ENCODE results near the gene TXLNB.
"Not testable (repeated sequence)": the region's sequence is repeated elsewhere in the genome, so short reads cannot be mapped to it uniquely, and the experiment has no call there.

Gene TXLNB

DNA sequence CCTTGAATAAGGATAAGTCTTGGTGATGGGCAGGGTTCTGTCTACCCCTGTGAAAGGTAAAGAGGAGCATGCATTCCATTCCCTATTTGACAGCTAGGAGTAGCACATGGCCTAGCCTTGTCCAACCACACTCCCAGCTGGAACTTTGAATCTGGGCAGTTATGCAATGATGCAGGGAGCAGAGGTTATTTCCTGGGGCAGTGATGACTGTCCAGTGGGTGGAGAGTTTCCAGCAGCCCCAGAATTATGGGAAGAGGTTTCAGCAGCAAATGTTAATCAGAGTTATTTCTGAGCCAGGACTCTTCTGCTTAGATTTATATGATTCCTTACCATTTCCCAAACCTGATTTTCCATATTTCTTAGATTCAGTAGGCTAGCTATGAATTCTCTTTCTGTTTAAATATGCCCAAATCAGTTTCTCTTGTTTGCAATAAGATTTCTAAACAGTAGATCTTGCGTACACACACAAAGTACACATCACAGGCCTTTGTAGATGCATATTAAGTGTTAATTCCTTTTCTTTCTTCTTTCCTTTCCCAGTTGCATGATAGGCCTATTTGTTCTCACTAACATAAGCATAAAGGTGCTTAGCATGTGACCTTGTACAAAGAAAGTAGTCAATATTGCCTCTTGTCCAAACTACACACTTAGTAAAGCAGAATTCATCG, 17.3 kb upstream of the TXLNB start:
- no peak for DNase-seq

GRCh38 chr6:139308286-139308916, 16.6 kb upstream of the TXLNB start:
- no peak for DNase-seq

GRCh38 chr6:139306291-139306981, 14.6 kb upstream of the TXLNB start:
- no peak for DNase-seq

GRCh38 chr6:139303185-139303584, 11.4 kb upstream of the TXLNB start:
- DNase-seq: no peak

GRCh38 chr6:139297921-139298320, 6.1 kb upstream of the TXLNB start:
- DNase-seq: no peak

- DNase-seq: no peak
These were observed 5.1 kb upstream of the TXLNB start for GRCh38 chr6:139296927-139297326.

DNA sequence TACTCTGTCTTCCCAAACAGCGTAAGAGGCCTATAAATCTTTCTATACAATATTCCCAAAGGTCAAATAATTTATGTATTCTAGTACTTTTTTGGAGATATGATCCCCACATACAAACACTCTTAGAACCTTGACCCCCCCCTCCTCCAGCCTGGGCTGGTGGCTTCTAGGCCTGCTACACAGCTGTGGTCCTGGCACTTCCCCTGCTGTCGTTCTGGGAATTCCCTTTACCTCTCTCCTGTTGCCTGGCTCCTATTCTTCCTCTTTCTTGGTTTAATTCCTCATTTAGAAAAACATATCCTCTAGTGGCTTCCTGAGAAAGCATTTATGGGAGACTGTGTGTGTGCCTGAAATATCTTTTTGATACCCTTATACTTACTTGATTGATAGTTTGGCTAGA, 4.1 kb upstream of the TXLNB start:
- no peak for DNase-seq

GRCh38 chr6:139294090-139294489, 2.3 kb upstream of the TXLNB start:
- no peak for DNase-seq

DNA sequence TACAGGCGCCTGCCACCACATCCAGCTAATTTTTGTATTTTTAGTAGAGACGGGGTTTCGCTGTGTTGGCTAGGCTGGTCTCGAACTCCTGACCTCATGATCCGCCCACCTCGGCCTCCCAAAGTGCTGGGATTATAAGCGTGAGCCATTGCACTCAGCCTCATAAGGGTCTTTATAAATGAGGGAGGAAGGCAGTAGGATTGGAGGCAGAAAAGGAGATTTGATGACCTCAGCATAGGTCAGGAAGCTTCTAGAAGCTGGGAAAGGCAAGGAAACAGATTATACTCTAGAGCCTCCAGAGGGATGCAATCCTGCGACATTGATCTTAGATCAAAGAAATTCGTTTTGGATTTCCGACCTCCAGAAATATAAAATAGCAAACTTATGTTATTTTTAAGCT, 1.4 kb upstream of the TXLNB start:
- not testable (repeated sequence) for DNase-seq

DNA sequence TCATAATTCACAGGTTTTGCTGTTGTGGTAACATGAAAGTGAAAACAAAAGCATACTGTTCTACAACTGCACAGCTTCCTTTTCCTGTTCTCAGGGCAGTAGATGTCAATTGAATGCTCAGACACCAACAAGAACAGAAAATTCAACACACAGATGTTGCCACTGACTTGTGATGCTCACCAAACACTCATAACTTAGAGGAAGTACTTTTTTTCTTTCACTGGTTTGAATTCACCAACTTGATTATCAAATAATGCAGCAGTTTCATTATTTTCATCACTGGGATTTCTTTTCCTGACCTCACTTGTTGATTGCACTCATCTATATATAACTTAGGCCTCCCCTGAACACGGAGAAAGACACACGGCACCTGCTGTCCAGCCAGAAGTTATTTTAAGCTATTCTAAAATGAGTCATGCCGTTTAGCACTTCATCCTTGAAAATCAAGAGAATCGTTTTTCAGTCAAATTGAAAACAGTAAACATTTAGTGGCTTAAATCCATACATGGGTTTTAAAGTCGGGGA, 949 bp downstream of the TXLNB start:
- DNase-seq: no peak

DNA sequence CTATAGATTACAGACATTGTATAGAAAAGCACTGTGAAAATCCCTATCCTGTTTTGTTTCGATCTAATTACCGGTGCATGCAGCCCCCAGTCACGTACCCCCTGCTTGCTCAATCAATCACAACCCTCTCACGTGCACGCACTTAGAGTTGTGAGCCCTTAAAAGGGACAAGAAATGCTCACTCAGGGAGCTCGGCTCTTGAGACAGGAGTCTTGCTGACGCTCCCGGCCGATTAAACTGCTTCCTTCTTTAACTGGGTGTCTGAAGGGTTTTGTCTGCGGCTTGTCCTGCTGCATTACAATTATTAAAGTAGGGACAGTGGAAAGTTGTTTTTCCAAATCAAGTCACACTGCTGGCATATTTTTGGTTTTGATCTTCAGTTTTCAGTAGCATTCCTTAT, 2.6 kb downstream of the TXLNB start:
- no peak for DNase-seq

GRCh38 chr6:139288496-139289040, 3.2 kb downstream of the TXLNB start:
- DNase-seq: no peak

GRCh38 chr6:139287868-139288267, 3.9 kb downstream of the TXLNB start:
- DNase-seq: no peak

DNA sequence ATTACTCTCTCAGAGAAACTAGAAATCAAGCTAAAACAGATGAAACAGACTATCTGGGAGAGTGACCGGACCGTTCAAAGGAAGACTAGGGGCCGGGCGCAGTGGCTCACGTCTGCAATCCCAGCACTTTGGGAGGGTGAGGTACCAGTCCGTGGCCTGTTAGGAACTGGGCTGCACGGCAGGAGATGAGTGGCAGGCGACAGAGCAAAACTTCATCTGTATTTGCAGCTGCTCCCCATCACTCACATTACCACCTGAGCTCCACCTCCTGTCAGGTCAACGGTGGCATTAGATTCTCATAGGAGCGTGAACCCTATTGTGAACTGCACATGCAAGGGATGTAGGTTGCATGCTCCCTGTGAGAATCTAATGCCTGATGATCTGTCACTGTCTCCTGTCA, 5.4 kb downstream of the TXLNB start:
- DNase-seq: not testable (repeated sequence)

DNA sequence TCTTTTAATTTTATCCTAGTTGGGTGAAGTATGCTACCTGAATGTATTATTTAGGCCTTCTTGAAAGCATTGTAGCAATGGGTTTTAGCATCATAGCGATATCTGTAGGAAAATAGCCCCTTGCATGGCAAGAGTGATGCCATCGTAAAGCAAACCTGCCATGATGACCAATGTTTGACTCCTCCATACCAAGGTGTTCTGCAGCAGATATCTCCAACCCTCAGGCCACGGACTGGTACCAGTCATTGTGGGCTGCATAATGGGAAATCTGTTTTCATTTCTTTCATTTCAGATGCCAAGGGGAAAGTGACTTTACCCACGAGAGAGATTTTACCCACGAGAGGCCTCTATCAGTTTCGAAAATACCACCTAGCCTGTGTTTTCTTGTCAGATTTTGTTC, 6.2 kb downstream of the TXLNB start:
- DNase-seq: no peak

GRCh38 chr6:139284789-139285188, 7.0 kb downstream of the TXLNB start:
- no peak for DNase-seq

GRCh38 chr6:139282684-139283083, 9.1 kb downstream of the TXLNB start:
- no peak for DNase-seq

GRCh38 chr6:139278190-139278589, 13.6 kb downstream of the TXLNB start:
- no peak for DNase-seq

- DNase-seq: no peak
These were observed 14.2 kb downstream of the TXLNB start for GRCh38 chr6:139277587-139277986.

DNA sequence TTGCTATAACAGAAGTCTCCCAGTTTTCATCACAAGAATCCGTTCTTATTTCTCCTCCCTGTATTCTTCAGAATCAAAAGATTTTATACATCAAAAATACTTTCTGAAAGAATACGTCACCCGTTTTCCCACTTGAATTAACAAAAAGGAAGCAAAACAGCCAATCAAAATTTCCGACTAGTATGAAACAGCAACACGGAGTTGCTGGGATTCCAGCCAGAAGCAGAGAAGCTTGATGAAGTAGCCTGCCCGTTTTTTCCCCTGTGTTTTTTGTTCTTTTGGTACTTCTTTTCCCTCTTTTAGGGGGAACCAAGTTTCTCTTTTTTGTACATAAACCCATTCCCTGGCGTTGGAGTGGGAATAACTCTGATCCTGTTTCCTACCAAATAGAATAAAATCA, 14.6 kb downstream of the TXLNB start:
- DNase-seq: no peak

DNA sequence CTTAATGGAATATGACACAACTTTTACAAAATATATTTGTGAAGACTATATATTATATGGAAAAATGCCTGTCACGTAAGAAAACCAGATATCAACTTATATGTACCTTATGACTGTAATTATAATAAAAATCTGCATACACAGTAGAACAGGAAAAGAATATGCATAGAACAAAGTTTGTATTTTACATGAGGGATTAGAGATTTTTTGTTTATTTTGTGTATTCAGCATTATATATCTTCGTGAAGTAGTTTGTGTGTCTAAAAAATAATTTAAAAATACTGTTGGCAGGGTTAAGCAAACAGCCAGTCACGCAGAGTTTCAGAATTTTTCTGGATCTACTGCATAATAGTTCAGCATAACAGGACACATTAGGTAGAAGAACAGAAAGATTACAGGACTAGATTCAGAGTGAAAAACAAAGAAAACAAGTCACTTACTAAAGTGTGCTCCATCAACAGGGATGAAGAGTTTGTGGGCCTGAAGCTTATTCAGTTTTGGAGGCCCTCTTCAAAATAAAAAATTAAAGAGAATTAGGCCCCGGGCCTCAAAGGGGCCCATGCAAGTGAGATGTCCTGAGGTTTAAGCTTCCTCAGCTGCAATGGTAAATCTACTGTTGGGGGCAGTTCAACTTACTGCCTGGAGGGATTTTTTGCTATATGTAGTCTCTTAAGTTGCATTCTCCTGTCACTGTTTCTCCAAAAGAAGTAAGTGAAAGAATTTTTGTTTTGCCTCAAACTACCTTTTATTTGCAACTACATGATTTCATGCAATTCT, 16.3 kb downstream of the TXLNB start:
- no peak for DNase-seq

GRCh38 chr6:139271056-139271455, 20.7 kb downstream of the TXLNB start:
- DNase-seq: no peak

GRCh38 chr6:139270249-139270648, 21.5 kb downstream of the TXLNB start:
- DNase-seq: no peak
